Gastrocnemius medialis (tissue), 4 donors: ENCODE measurements around the gene TDRD12. TPM values are rescaled to one million over a fixed set of nuclear protein-coding genes. Genes with fewer than 3 reads are reported as not detected.
"Not testable (repeated sequence)": the region's sequence is repeated elsewhere in the genome, so short reads cannot be mapped to it uniquely, and the experiment has no call there.

Experiments
- ATAC-seq, 2 donors: fragments of 150-250 bp; one replicate each; pipeline ENCODE4 v1.9.1; 2016
- DNase-seq, 2 donors: peaks; one replicate each; pipeline ENCODE4 v3.0.0-alpha.2; 2019
- H3K27ac ChIP-seq, 4 donors: fragments of 200-600 bp; sonication (generic); 1 replicate in 1 of 4; 2 replicates in 3 of 4; pipeline ENCODE4 v1.5.1; 2016 to 2018; ENCODE audit warnings: mild to moderate bottlenecking in 2 of 4, moderate library complexity in 1 of 4
- H3K27me3 ChIP-seq, 3 donors: fragments of 200-600 bp; sonication (generic) in 2 of 3; 1 replicate in 1 of 3; 2 replicates in 2 of 3; pipeline versions ENCODE4 v1.5.1 to v1.6.0; 2016 to 2019; ENCODE audit warnings: mild to moderate bottlenecking in 1 of 3, moderate library complexity in 1 of 3
- H3K36me3 ChIP-seq, 2 donors: fragments of 200-600 bp; sonication (generic) in 1 of 2; one replicate each; pipeline ENCODE4 v1.5.1; 2017 to 2018
- H3K4me1 ChIP-seq, 2 donors: fragments of 200-600 bp; sonication (generic) in 1 of 2; one replicate each; pipeline ENCODE4 v1.5.1; 2016 to 2017; ENCODE audit warnings: mild to moderate bottlenecking in 2 of 2
- H3K4me3 ChIP-seq, 4 donors: fragments of 200-600 bp; sonication (generic) in 3 of 4; 1 replicate in 1 of 4; 2 replicates in 3 of 4; pipeline ENCODE4 v1.5.1; 2016 to 2019; ENCODE audit warnings: mild to moderate bottlenecking in 2 of 4
- H3K9me3 ChIP-seq, 3 donors: fragments of 200-600 bp; sonication (generic) in 2 of 3; 1 replicate in 1 of 3; 2 replicates in 2 of 3; pipeline ENCODE4 v1.5.1; 2016 to 2019
- POLR2A ChIP-seq, 2 donors: fragments of 450-650 bp; IDR thresholded peaks; one replicate each; pipeline ENCODE4 v1.6.1; 2017; ENCODE audit warnings: antibody characterized with exemption in 2 of 2, mild to moderate bottlenecking in 2 of 2, moderate library complexity in 2 of 2
- in situ Hi-C, 4 donors: fragments of 200-750 bp; cut with MboI; loops; one replicate each; pipeline versions ENCODE4 v1.15.0 to v1.8.0; 2017; ENCODE audit warnings: low sequenced_read_pairs in 4 of 4
- intact Hi-C: fragments of 100-400 bp; cut with DNase I; formaldehyde crosslinking; loops from one replicate; pipeline ENCODE4 v1.15.1; 2023; ENCODE audit warnings: low total_unique reads
- total RNA-seq, 4 donors: library from RNA; depleted of rRNA; stranded (reverse); fragments of >200 nt; gene quantifications; one replicate each; pipeline versions ENCODE4 v1.1.0 to v1.2.3, GENCODE V29; 2016
- TF ChIP-seq, protein P1 (sequence below), 5 experiments: fragments of 450-650 bp in 3 of 5; fragments of 200-600 bp in 2 of 5; sonication (generic) in 2 of 5; IDR thresholded peaks in 4 of 5; conservative IDR thresholded peaks in 1 of 5; 1 replicate in 4 of 5; 2 replicates in 1 of 5; pipeline ENCODE4 v1.5.1; 2016 to 2019; ENCODE audit warnings: antibody characterized with exemption in 5 of 5, mild to moderate bottlenecking in 3 of 5, moderate library complexity in 3 of 5

The TDRD12 gene
- total RNA-seq, 4 donors from 2014 or later, result 0.10 to 1.0 (median 0.37) TPM

- in situ Hi-C loops, result no loop called here
- no peak overlapping the region for H3K27ac ChIP-seq
- intact Hi-C loops, result no loop called here
- TF ChIP-seq POLR2A (IDR thresholded peaks at IDR 0.05), result no peak
- TF ChIP-seq, protein P1, sequence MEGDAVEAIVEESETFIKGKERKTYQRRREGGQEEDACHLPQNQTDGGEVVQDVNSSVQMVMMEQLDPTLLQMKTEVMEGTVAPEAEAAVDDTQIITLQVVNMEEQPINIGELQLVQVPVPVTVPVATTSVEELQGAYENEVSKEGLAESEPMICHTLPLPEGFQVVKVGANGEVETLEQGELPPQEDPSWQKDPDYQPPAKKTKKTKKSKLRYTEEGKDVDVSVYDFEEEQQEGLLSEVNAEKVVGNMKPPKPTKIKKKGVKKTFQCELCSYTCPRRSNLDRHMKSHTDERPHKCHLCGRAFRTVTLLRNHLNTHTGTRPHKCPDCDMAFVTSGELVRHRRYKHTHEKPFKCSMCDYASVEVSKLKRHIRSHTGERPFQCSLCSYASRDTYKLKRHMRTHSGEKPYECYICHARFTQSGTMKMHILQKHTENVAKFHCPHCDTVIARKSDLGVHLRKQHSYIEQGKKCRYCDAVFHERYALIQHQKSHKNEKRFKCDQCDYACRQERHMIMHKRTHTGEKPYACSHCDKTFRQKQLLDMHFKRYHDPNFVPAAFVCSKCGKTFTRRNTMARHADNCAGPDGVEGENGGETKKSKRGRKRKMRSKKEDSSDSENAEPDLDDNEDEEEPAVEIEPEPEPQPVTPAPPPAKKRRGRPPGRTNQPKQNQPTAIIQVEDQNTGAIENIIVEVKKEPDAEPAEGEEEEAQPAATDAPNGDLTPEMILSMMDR (IDR thresholded peaks at IDR 0.05 in 4 of 5, conservative IDR thresholded peaks at IDR 0.05 in 1 of 5), result no peak
- H3K4me1 ChIP-seq, result no peaks in the 10 kb centered on the region
- no peak for ATAC-seq
- H3K9me3 ChIP-seq, result no peaks in the 10 kb centered on the region
- H3K36me3 ChIP-seq, result no peaks in the 10 kb centered on the region
- peaks cover 0 to 4% (median 0%) of the 10 kb centered on the region in 3 donors for H3K27me3 ChIP-seq
- no peak overlapping the region for H3K4me3 ChIP-seq
- no peak for DNase-seq
These were observed 25.2 kb downstream of the TDRD12 start for GRCh38 chr19:32744555-32745325.

DNA sequence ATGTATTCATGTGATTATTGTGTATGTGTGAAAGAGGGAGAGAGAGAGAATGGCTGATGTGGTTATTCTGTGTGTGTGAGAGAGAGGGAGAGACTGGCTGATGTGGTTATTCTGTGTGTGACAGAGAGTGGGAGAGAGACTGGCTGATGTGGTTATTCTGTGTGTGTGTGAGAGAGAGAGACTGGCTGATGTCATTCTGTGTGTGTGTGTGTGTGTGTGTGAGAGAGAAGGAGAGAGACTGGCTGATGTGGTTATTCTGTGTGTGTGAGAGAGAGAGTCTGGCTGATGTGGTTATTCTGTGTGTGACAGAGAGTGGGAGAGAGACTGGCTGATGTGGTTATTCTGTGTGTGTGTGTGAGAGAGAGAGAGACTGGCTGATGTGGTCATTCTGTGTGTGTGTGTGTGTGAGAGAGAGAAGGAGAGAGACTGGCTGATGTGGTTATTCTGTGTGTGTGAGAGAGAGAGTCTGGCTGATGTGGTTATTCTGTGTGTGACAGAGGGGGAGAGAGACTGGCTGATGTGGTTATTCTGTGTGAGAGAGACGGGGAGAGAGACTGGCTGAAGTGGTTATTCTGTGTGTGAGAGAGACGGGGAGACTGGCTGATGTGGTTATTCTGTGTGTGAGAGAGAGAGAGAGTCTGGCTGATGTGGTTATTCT is 26.2 kb downstream of the TDRD12 start:
- in situ Hi-C loops, result not testable (repeated sequence)

GRCh38 chr19:32746631-32747196 is 27.1 kb downstream of the TDRD12 start:
- H3K27me3 ChIP-seq, ATAC-seq, intact Hi-C loops, H3K27ac ChIP-seq, H3K36me3 ChIP-seq, H3K4me3 ChIP-seq, in situ Hi-C loops, H3K4me1 ChIP-seq, H3K9me3 ChIP-seq, DNase-seq: not testable (repeated sequence)

More for the DNA sequence above, 26.2 kb downstream of the TDRD12 start:
- H3K27me3 ChIP-seq, ATAC-seq, H3K36me3 ChIP-seq, H3K27ac ChIP-seq, H3K9me3 ChIP-seq, intact Hi-C loops, H3K4me3 ChIP-seq, DNase-seq, H3K4me1 ChIP-seq: not testable (repeated sequence)

DNA sequence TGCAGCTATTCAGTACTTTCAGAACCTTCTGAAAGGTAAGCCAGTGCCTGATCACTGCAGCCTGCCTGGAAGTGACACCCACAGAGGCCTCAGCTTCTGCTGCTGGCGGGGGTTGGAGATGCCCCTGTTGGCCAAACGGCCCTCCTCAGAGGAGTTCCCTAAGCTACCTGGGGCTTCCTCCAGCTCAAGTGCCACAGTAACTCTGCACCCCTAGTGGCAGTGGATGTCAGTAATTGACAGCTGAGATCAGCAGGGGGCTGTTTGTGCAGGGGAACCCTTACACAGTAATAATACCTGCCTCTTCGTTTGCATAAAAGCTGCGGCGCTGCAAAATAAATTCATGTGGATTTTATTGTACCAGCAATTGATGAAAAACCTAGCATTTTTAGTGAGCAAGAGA is 28.9 kb downstream of the TDRD12 start:
- DNase-seq, result no peak
- TF ChIP-seq, protein P1 (IDR thresholded peaks at IDR 0.05 in 4 of 5, conservative IDR thresholded peaks at IDR 0.05 in 1 of 5), result no peak
- TF ChIP-seq POLR2A (IDR thresholded peaks at IDR 0.05), result no peak
- ATAC-seq, result no peak
- Histone ChIP-seq H3K4me1 (no peaks in the 10 kb centered on the region), H3K27ac (no peak overlapping the region), H3K4me3 (no peak overlapping the region), H3K36me3 (no peaks in the 10 kb centered on the region), H3K27me3 (peaks cover 0 to 4% (median 0%) of the 10 kb centered on the region in 3 donors), H3K9me3 (no peaks in the 10 kb centered on the region)
- intact Hi-C loops (no loop called here), in situ Hi-C loops (no loop called here)

GRCh38 chr19:32748948-32749347 is 29.4 kb downstream of the TDRD12 start:
- no peak for DNase-seq
- ATAC-seq, result no peak
- intact Hi-C loops, result no loop called here
- in situ Hi-C loops, result no loop called here
- no peaks in the 10 kb centered on the region for H3K9me3 ChIP-seq
- no peak for TF ChIP-seq POLR2A (IDR thresholded peaks at IDR 0.05)
- TF ChIP-seq, protein P1 (IDR thresholded peaks at IDR 0.05 in 4 of 5, conservative IDR thresholded peaks at IDR 0.05 in 1 of 5), result no peak
- no peaks in the 10 kb centered on the region for H3K36me3 ChIP-seq
- no peaks in the 10 kb centered on the region for H3K4me1 ChIP-seq
- H3K4me3 ChIP-seq, result no peak overlapping the region
- no peak overlapping the region for H3K27ac ChIP-seq
- peaks cover 0 to 4% (median 0%) of the 10 kb centered on the region in 3 donors for H3K27me3 ChIP-seq
